ENCODE data around the gene TSPAN5. TPM values are rescaled to one million over a fixed set of nuclear protein-coding genes. Genes with fewer than 3 reads are reported as not detected.

Gene TSPAN5
- polyA plus RNA-seq, 1 of the 3 experiments (the other 2 are of a cell fraction): 38.6 TPM

DNA sequence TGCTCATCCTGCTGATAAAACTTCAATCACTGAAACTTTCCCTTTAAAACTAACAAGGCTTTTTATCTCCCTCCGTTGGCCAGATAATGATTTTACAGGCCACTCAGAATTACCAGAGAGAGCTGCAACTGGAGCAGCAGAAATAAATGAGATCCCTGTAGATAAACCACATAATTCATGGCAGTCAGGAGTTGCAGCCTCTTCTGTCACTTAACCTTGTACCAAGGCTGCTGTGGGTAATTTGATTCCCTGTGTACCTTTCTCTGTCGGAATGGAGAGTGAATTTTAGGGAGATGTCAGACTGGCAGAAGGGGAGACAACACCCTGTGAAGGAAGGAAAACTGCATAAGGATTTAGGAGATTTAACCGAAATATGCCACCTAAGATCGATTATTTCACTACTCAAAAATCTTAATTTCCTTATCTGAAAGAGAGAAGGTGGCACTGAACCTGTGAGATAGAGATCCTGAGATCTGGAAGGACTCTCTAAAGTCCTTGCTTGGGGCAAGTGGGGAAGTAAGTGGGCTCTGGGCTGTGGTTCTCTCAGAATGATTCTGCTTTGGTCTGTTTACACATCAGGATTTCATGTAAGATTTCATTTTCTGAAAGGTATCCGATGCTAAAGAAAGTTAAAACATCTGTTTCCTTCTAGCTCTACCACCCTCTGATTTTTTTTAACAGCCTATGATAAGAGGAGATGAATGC lies 14.3 kb upstream of the TSPAN5 start:
- Histone ChIP-seq H3K9ac (no peak overlapping the region), H3K4me1 (ENCODE audit: control insufficient read depth in 1 of 2, insufficient read depth in 2 of 2, low read depth in 1 of 2, low read length in 1 of 2) (peaks cover 0 to 16% of the 10 kb centered on the region in 2 experiments; a peak in 2 of 4 replicates), H2AFZ (ENCODE audit: low read depth) (no peak overlapping the region; the same call in 1 of the 2 replicates), H3K9me3 (no peaks in the 10 kb centered on the region), H3K4me3 (ENCODE audit: low read depth in 2 of 2, low read length in 1 of 2) (no peak overlapping the region; a peak in 1 of 4 replicates), H3K79me2 (ENCODE audit: insufficient read depth) (no peaks in the 10 kb centered on the region), H3K4me2 (peak overlapping the region; percentile 39; the same call in 1 of the 2 replicates), H3K27ac (ENCODE audit: low read depth in 2 of 2, low read length in 1 of 2) (peak overlapping the region in 1 of 2 experiments; percentile 1; a peak in 1 of 4 replicates), H3K27me3 (ENCODE audit: insufficient read depth) (no peaks in the 10 kb centered on the region), H3K36me3 (replicated peaks in 1 of 2; ENCODE audit: control insufficient read depth in 1 of 2, insufficient read depth in 2 of 2, low read length in 1 of 2) (no peaks in the 10 kb centered on the region), H4K20me1 (ENCODE audit: insufficient read depth) (no peaks in the 10 kb centered on the region), H3K9me2 (no peaks in the 10 kb centered on the region), H3F3A (replicated peaks; ENCODE audit: insufficient read depth) (no peaks in the 10 kb centered on the region)
- CTCF ChIA-PET: interaction anchor here (0.7 to 4.8 kb wide), 5 partner anchors 11 to 1761 kb away, joined by 3 to 22 read pairs (median 6); partner anchors contain the start of gene TSPAN5
- TF ChIP-seq EP300 (IDR thresholded peaks at IDR 0.05; ENCODE audit: borderline replicate concordance in 1 of 2, low read depth in 1 of 2, low read length in 1 of 2) (peak in 1 of 2 experiments; percentile 83; a peak in 2 of 4 replicates), RAD21 (IDR thresholded peaks at IDR 0.05; ENCODE audit: low read length) (peak; percentile 58), RCOR1 (IDR thresholded peaks at IDR 0.05; ENCODE audit: low read length) (peak; percentile 93), GATA2 (CRISPR knock-in tag; IDR thresholded peaks at IDR 0.05) (peak; percentile 97), FOXJ3 (CRISPR knock-in tag; IDR thresholded peaks at IDR 0.05) (peak; percentile 56), TCF12 (IDR thresholded peaks at IDR 0.05) (peak; percentile 44; the same call in 1 of the 2 replicates), MXI1 (IDR thresholded peaks at IDR 0.05; ENCODE audit: low read depth, low read length) (0 out of 2 replicates have a peak, but pooled peaks have one; percentile 26), GABPA (IDR thresholded peaks at IDR 0.05; ENCODE audit: low read depth) (no peak), NFIC (IDR thresholded peaks at IDR 0.05; ENCODE audit: borderline replicate concordance) (no peak), CHD2 (IDR thresholded peaks at IDR 0.05; ENCODE audit: low read length, partially characterized antibody) (peak; percentile 62)
- TF ChIP-seq, protein P1, sequence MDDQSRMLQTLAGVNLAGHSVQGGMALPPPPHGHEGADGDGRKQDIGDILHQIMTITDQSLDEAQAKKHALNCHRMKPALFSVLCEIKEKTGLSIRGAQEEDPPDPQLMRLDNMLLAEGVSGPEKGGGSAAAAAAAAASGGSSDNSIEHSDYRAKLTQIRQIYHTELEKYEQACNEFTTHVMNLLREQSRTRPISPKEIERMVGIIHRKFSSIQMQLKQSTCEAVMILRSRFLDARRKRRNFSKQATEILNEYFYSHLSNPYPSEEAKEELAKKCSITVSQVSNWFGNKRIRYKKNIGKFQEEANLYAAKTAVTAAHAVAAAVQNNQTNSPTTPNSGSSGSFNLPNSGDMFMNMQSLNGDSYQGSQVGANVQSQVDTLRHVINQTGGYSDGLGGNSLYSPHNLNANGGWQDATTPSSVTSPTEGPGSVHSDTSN (IDR thresholded peaks at IDR 0.05): peak; percentile 44
- TF ChIP-seq, protein P2, sequence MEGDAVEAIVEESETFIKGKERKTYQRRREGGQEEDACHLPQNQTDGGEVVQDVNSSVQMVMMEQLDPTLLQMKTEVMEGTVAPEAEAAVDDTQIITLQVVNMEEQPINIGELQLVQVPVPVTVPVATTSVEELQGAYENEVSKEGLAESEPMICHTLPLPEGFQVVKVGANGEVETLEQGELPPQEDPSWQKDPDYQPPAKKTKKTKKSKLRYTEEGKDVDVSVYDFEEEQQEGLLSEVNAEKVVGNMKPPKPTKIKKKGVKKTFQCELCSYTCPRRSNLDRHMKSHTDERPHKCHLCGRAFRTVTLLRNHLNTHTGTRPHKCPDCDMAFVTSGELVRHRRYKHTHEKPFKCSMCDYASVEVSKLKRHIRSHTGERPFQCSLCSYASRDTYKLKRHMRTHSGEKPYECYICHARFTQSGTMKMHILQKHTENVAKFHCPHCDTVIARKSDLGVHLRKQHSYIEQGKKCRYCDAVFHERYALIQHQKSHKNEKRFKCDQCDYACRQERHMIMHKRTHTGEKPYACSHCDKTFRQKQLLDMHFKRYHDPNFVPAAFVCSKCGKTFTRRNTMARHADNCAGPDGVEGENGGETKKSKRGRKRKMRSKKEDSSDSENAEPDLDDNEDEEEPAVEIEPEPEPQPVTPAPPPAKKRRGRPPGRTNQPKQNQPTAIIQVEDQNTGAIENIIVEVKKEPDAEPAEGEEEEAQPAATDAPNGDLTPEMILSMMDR (IDR thresholded peaks at IDR 0.05): peak; percentile 26
- TF ChIP-seq, protein P3, sequence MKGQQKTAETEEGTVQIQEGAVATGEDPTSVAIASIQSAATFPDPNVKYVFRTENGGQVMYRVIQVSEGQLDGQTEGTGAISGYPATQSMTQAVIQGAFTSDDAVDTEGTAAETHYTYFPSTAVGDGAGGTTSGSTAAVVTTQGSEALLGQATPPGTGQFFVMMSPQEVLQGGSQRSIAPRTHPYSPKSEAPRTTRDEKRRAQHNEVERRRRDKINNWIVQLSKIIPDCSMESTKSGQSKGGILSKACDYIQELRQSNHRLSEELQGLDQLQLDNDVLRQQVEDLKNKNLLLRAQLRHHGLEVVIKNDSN (IDR thresholded peaks at IDR 0.05; ENCODE audit: borderline replicate concordance, low read depth): no peak
- WGBS (ENCODE audit: low lambda C conversion rate): 21% methylated on average over 5 of the region's 5 CpGs
- POLR2A ChIA-PET: no interaction called here
- DNase-seq: peak; percentile 74

Data from SK-N-SH (cell line).